NCI-H524 treated with DMSO at 0.1 percent for 48 hours (cell line): ENCODE results near the gene IQSEC3.
"Not testable (repeated sequence)": the region's sequence is repeated elsewhere in the genome, so short reads cannot be mapped to it uniquely, and the experiment has no call there.

Experiments
- DNase-seq: peaks from one replicate; lab custom pipeline; 2025; lab: John Stamatoyannopoulos, UW

The IQSEC3 gene

DNA sequence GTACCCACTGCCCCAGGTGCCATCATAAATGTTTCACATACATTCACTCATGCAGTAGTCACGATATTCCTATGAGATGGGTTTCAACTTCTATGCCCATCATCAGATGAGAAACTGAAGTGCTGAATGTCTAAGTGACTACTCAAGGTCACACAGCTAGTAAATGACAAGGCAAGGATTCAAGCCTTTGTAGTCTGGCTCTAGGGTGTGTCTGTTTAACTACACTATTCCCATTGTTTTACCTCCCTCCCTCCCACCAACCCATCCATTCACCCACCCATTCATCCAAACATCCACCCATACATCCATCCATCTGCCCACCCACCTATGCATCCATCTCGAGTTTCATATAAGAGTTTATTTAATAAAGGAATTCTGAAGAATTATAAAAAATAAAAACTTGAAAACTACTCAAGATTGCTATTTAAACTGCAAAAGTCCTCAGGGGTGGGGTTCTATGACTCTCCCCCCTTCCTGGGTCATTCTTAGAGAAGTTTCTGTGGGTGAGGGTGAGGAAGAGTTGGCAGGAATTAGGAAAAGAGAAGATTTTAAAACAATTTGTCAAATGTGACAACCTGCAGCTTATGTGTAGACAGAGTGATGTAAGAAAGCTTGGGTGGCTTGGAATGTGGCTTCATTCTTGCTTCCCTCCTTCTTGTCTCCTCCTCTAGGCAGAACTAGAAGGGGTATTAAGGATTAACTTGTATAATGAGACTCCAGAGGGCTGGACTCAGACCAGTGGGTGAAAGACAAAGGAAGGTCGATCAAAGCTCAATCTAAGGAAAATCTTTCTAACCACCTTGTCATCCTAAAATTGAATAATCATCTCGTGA, 13.4 kb upstream of the IQSEC3 start:
- not testable (repeated sequence) for DNase-seq

DNA sequence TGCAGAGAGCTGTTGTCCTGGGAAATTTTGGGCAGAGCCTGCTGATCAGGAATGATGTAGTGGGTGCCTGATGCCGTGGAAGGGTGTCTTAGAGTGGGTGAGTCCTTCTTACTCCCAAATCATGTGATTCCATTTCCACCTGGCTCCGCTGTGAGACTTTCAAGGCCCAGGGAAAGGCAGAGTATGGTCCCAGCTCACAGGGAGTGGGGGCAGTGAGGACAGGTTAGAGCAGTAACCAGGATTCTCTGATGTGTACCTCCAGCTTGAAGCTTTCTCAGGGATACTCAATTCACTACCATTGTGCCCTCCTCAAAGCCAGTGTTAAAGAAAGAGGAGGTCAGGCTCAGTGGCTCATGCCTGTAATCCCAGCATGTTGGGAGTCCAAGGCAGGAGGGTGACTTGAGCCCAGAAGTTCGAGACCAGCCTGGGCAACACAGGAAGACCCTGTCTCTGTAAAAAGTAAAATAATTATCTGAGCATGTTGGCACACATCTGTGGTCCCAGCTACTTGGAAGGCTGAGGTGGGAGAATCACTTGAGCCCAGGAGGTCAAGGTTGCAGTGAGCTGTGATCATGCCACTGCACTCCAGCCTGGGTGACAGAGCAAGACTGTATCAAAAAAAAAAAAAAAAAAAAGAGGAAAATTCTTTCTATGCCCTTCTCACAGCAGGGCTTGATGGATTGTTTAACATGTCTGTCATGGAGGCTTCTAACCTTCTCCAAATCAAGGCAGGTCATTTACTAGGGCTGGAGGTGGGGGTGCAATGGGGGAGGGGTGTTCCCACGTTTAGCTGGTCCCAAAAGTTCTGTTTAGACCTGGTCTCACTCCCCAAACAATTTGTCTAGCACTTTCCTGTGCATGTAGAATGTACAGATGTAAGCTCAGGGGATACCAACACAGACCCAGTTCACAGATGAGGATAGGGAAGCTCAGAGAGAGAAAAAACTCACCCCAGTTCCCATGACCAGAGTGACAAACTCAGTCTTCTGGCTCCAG, 12.5 kb upstream of the IQSEC3 start:
- DNase-seq = no peak

DNA sequence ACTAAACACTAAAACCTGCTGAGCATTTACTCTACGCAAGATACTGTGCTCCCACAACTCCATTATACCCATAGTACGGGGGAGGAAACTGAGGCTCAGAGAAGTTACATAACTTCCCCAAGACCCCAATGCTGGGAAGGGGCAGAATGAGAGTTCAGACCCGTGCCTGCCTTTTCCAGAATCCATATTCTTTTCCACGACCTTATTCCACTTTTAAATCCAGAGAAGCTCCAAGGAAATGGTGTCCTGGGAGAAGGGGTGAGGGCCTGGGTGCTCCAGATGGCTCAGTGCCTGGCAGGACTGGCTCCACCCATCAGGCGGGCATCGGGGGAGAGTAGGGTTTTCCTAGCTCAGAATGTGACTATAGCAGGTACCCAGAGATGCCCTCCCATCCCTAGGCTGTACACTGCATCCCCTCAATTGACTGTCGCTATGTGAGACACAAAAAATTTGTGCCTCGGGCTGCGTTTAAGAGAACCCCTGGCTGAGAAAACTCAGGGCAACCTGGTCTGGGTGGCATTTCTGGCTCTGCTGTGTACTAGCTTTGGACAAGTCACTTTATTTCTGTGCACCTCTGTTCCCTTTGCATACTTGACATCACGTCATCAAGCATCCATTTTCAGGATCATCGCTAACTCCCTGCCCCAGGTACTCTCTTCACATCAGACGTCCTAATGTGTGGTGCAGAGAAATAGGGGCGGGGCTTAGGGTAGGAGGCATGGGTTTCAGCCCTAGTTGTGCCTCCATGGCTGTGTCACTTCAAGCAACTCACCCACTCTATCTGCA, 11.6 kb upstream of the IQSEC3 start:
- no peak for DNase-seq

DNA sequence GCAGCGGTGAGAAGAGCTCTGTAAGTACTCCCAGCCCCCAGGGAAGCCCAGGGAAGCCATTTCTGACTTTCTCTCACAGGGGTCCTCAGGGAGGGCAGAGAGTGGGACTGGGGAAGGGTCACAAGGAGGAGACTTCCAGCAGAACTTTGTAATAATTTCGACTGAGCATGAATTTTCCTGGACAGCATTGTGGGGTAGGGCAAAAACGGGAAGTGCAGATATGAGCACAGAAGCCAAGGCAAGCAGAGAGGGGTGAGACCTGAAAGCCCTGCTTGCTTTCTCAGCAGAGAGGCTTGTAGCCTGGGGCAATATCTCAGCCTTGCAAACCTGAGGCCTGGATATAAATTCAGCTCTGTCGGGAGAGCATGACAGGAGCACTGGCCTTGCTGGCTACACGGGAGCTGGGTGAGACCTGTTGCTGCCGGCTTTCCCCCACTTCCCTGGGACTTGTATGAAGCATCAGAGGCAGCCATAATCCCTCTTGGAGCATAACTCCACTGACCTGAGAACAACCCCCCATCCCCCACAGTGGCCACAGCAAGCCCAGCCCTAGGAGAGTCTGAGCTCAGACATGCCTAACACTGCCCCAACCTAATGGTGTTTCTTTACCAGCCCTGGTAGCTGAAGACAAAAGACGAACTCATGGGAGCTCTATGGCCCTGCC, 9.8 kb upstream of the IQSEC3 start:
- no peak for DNase-seq

DNA sequence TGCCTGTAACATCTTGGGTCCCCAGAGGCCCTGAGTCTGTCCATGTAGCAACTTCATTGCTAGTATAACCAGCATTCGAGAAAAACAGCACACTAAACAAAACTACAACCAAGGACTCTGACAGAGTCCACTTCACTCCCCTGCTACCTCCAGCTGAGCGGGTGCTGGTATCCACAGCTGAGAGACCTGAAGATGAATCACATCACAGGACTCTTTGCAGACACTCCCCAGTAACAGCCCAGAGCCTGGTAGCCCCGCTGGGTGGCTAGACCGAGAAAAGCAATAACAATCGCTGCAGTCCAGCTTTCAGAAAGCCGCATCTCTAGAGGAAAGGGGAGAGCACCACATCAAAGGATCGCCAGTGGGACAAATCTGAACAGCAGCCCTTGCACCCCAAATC, 9.0 kb upstream of the IQSEC3 start:
- DNase-seq = no peak

DNA sequence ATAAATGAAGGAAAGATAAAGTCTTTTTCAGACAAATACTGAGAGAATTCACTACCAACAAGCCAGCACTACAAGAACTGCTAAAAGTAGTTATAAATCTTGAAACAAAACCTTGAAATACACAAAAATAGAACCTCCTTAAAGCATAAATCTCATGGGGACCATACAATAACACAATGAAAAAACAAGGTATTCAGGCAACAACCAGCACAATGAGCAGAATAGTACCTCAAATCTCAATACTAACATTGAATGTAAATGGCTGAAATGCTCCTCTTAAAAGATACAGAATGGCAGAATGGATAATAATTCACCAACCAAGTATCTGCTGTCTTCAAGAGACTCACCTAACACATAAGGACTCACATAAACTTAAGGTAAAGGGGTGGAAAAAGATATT, 7.7 kb upstream of the IQSEC3 start:
- DNase-seq = no peak

DNA sequence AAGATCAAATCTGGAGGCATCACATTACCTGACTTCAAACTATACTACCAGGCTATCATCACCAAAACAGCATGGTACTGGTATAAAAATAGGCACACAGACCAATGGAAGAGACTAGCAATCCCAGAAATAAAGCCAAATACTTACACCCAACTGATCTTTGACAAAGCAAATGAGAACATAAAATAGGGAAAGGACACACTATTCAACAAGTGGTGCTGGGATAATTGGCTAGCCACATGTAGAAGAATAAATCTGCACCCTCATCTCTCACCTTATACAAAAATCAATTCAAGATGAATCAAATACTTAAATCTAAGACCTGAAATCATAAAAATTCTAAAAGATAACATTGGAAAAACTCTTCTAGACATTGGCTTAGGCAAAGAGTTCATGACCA, 4.7 kb upstream of the IQSEC3 start:
- DNase-seq = not testable (repeated sequence)

DNA sequence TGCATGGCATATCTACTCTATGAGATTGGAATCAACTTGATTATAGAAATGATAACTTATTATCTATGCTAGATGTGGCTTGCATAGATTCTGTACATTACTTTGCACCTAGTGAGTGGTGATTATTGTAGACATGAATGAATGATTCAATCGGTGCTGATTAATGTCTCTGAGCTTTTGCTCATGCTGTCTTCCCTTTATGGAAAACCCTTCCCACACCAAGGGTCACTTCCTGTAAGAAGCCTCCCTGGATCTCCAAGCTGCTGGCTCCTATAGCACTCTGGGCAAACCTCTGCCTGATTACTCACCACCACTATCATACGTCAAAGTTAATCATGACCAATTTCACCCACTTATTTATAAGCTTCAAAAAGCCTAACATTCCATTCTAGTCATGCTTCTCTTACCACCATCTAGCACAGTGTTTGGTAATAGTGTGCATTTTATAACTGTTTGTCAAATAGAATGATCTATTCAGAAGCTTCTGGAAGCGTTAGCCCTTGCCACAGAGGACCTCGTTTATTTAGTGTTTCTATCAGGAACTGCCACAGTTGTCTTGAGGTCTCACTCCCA, 990 bp upstream of the IQSEC3 start:
- DNase-seq = not testable (repeated sequence)

DNA sequence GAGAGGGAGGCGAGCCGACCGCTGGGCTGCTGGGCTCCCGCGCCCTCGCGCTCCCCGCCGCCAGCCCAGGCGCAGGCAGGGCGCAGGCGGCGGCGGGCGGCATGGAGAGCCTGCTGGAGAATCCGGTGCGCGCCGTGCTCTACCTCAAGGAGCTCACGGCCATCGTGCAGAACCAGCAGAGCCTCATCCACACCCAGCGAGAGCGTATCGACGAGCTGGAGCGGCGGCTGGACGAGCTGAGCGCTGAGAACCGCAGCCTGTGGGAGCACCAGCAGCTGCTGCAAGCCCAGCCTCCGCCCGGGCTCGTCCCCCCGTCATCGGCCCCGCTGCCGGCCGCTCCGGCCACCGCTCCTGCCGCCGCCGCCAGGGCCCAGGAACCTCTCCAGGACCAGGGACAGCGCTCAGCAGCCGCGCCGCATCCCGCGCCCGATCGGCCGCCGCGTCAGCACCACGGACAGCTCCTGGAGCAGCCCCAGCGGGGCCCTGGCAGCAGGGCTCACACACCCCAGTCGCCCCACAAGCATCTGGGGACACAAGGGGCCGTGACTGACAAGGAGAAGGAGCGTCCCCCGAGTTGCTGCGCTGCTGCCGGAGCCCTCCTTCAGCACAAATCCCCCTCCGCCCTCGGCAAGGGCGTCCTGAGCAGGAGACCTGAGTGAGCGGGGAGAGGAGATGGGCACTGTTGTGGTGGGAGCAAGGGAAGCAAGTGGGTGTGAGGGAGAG, 376 bp downstream of the IQSEC3 start:
- DNase-seq = not testable (repeated sequence)

DNA sequence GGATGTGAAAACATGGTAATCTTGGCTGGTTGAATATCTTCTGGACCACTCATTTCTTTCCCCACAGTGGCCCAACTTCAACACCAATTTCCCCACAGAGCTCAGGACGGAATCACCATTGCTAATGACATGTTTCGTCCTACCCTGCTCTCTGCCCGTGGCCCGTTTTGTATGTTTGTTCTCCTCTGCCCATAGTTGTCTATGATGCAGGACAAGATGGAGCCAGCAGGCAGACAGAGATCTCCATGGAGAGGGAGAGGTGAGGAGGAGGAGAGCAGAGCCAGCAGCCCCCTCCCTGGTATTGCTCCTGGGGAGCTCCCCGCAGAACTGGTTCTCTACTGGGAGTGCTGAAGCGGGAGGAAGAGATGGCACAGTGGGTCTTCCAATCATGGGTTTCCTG, 3.1 kb downstream of the IQSEC3 start:
- DNase-seq = not testable (repeated sequence)

DNA sequence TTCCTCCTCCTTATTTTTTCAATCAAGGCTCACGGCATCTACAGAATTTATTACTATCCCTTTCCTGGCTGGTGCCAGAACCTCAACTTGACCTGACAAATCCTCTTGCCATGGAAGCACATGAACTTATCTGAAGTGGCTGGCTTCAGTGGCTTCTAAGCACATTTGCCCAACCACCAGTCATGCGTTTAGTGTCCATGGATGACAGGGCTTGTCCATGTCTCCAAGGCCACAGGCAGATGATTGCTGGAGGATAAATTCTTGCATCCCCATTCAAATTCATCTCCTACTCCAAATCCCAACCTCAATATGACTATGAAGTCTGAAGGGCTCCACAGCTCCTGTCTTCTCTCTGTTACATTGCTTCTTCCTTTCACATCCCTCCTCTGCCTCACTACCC, 4.0 kb downstream of the IQSEC3 start:
- not testable (repeated sequence) for DNase-seq

DNA sequence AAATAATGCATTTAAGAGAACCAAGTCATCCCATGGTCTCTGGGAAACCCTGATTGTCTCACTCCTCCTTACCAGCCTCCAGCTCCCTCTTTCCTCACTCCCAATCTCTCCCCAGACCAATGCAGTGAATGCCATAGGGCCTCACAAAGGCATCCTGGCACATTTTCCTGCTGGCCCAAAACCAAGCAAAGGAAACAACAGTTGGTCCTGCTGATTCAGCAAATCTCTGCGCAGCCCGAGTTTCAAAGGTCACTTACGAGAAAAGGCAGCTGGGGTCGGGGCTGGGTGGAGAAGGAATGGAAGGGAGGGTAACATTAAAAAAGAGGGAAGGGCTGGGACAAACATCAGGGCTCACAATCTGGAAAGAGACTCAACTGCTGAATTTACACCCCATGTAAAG, 5.5 kb downstream of the IQSEC3 start:
- DNase-seq = not testable (repeated sequence)

DNA sequence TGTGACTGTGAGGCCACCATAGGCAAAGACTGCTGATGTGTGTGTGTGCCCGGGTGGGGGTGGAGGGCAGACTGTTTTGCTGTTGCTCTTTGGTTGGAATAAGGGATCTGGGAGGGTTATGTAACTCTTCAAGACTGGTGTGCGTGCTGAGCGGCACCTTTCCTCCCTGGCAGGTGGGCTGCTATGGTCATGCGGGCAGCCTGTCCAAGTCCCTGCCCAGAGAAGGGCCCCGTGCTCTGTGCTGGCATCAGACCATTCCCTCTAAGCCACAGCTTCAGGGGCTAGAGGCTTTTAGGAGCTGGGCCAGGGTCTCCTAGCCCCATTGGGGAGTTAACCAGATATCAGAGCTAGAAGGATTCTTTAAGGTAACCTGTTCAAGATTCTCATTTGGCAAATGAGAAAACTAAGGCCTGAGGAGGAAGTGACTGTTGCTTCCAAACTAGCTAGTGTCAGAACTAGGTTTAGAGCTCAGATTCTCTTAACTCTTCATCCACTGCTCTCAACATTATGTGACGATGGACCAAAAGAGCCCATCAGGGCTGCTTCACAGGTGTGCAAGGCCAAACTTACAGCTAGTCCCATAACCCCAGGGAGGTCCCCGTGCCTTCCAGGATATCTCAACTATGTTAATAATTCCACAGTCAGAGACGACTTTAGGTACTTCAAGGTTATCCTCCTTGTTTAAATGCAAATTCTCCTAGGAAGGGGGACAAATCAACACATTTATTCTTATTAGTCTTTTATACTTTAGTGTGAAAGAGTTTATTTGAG, 8.0 kb downstream of the IQSEC3 start:
- DNase-seq = not testable (repeated sequence)

DNA sequence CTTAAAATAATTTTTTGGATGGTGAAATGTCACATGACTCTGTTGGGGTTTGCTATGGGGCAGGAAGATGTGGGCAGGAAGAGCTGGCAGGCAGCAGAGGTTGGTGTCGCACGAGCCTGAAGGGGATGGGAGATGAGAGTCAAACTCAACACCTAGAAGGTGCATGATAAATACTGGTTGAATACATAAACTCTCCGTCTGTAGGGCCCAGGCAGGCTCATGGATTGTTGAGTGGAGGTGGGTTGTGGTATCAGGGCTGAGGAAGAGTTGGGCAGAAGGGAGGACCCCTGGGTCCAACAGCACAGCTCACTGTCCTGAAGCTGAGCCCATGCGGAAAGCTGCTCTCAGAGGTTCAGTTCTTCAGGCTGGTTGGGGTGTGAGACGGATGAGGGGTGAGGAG, 9.0 kb downstream of the IQSEC3 start:
- DNase-seq = not testable (repeated sequence)

DNA sequence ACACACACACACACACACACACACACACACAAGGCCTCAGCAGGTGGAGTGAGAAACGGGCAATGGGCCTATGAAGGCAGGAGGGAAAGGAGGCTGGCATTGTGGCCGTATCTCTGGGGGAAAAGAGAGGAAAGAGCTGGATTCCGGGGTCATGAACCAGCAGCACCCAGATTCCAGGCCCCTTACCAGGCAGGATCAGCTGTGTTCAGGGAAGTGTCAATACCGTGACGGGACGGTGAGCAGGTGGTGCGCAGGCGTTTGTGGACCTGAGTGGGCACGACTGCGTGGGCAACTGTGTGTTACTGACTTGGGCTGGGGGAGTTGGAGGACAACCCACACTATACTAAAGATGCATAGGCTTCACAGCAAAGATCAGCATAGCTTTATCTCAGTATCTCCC, 9.5 kb downstream of the IQSEC3 start:
- not testable (repeated sequence) for DNase-seq

DNA sequence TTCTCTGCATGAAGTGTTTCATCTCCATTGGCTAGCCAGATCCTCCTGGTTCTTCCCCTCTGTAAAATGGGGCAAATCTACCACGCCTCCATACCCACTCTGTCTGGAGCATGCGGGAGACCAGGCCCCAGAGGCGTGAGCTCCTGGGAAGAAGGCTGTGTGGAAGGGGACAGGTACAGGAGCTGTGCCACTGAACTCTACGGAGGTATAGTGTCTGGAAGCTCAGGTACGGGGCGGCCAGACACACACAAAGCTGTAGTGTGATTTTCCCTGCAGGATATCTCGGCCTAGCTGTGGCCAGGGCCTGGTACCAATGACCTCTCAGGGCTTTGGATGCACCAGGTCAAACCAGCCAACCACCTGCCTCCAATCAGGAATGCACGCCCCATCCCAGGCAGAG, 10.0 kb downstream of the IQSEC3 start:
- not testable (repeated sequence) for DNase-seq

DNA sequence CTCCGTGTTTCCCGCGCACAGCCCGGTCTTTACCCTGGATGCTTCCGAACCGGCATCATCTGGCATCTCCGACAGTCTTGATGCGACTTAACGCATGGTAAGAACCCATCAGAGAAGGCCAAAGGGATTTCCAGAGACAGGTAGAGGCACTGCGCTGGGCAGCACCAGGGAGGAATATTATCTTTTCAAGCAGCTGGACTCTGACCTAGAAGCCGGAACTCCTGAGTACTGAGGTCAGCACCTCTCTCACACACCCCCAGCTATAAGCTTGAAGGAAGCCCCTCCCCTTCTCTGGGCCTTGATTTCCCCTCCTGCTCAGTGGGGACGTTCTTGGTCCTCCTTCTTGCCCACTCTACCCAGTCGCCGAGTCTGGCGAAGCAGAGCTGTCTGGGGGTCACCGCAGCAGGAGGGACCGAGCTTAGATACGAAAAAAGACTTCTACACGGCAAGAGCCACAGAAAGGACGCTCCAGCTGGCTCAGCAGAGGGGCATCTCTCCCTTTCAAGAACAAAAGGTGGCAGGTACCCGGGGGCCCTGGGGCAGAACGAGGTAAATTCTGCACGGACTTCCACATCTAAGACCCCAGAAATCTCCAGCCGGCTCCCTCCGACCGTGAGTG, 10.6 kb downstream of the IQSEC3 start:
- DNase-seq = not testable (repeated sequence)

DNA sequence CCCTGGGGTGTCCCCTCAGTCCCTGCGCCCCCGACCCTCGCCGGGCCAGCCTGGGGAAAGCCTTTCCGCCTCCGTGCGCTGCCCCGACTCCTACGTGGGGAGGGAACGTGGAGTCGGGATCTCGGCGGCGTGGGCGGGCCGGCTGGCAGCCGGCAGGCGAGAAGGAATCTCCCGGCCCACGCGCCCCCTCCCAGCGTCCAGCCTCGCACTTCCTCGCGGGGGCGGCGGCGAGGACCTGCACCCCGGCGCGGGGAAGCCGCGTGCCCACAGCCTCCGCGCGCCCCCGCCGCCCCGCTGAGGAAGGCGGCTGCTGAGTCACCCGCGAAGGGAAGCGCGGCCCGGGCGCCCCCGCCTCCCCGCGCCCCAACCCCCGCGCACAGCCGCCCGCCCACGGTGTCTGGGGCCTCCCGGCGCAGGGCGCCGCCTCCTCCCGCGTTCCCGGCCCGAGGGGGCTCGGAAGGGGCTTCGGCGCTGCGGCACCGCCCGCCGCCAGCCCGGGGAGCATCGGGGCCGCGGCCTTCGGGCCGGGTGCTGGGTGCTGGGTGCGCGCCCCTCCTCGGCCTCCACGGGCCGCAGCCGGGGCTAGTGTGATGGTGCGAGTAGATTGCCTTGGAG, 11.3 kb downstream of the IQSEC3 start:
- not testable (repeated sequence) for DNase-seq

DNA sequence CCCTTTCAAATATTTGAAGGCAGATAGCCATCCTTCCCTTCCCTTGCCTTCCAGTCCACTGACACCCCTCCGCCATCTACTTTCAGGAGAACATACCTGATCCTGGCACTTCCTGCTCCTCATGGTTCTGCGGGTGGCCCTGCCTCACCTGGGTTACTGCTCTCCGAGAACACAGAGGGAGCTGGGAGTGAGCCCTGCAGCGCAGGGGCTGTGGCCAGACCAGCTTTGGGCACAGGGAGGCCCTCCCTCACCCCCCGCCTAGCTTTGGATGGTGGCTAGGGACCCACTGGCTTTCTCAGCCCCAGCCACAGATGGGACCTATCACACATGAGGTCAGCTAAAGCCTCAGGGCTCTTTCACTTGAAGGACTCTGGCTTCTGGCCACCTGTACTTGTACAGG, 12.4 kb downstream of the IQSEC3 start:
- no peak for DNase-seq
